Effector memory CD4-positive, alpha-beta T cell (primary cell): ENCODE measurements around the gene TTC9B.

Experiments
- DNase-seq, 3 donors: peaks; one replicate each; pipeline ENCODE4 v3.0.0-alpha.2; 2020
- H3K27ac ChIP-seq: 2 replicates; pipeline ENCODE4 v1.7.0; 2013; ENCODE audit warnings: mild to moderate bottlenecking, low read length, moderate library complexity; ENCODE audit not compliant: insufficient read depth, poor library complexity, severe bottlenecking
- H3K27me3 ChIP-seq: replicated peaks from 2 replicates; pipeline ENCODE4 v1.7.0; 2013; ENCODE audit warnings: mild to moderate bottlenecking, low read length; ENCODE audit not compliant: insufficient read depth, control insufficient read depth, poor library complexity, severe bottlenecking
- H3K36me3 ChIP-seq: 2 replicates; pipeline ENCODE4 v1.7.0; 2013; ENCODE audit warnings: mild to moderate bottlenecking, low read length, moderate library complexity; ENCODE audit not compliant: control insufficient read depth, insufficient read depth
- H3K4me1 ChIP-seq: 2 replicates; pipeline ENCODE4 v1.7.0; 2013; ENCODE audit warnings: low read length, mild to moderate bottlenecking; ENCODE audit not compliant: control insufficient read depth, insufficient read depth, poor library complexity, severe bottlenecking
- H3K4me3 ChIP-seq: 2 replicates; pipeline ENCODE4 v1.7.0; 2013; ENCODE audit warnings: low read length, low read depth, mild to moderate bottlenecking; ENCODE audit not compliant: insufficient read depth, poor library complexity, severe bottlenecking
- H3K9me3 ChIP-seq: 2 replicates; pipeline ENCODE4 v1.7.0; 2013; ENCODE audit warnings: mild to moderate bottlenecking, low read length, moderate library complexity; ENCODE audit not compliant: control insufficient read depth

TTC9B gene

GRCh38 chr19:40216013-40216776 lies 2.0 kb downstream of the TTC9B start:
- Histone ChIP-seq H3K4me1 (peaks cover 4% of the 10 kb centered on the region), H3K27ac (no peak overlapping the region), H3K4me3 (no peak overlapping the region), H3K9me3 (no peaks in the 10 kb centered on the region), H3K36me3 (no peaks in the 10 kb centered on the region), H3K27me3 (peaks cover 28% of the 10 kb centered on the region)
- no peak for DNase-seq

- peaks cover 4% of the 10 kb centered on the region for H3K4me1 ChIP-seq
- H3K9me3 ChIP-seq = no peaks in the 10 kb centered on the region
- no peak overlapping the region for H3K4me3 ChIP-seq
- no peak overlapping the region for H3K27ac ChIP-seq
- H3K36me3 ChIP-seq = no peaks in the 10 kb centered on the region
- DNase-seq = no peak
- H3K27me3 ChIP-seq = peaks cover 28% of the 10 kb centered on the region
Measured at GRCh38 chr19:40214936-40215335, 3.2 kb downstream of the TTC9B start.

- Histone ChIP-seq H3K9me3 (no peaks in the 10 kb centered on the region), H3K4me1 (peaks cover 4% of the 10 kb centered on the region), H3K27me3 (peaks cover 26% of the 10 kb centered on the region), H3K4me3 (no peak overlapping the region), H3K27ac (no peak overlapping the region), H3K36me3 (no peaks in the 10 kb centered on the region)
- no peak for DNase-seq
Measured at GRCh38 chr19:40213882-40214570, 4.2 kb downstream of the TTC9B start.

- no peak overlapping the region for H3K27ac ChIP-seq
- no peak for DNase-seq
- no peaks in the 10 kb centered on the region for H3K36me3 ChIP-seq
- H3K9me3 ChIP-seq = no peaks in the 10 kb centered on the region
- H3K4me1 ChIP-seq = peaks cover 4% of the 10 kb centered on the region
- H3K27me3 ChIP-seq = peaks cover 24% of the 10 kb centered on the region
- H3K4me3 ChIP-seq = no peak overlapping the region
Measured at GRCh38 chr19:40213251-40213829, 4.8 kb downstream of the TTC9B start.

- Histone ChIP-seq H3K9me3 (no peaks in the 10 kb centered on the region), H3K27me3 (peaks cover 2% of the 10 kb centered on the region), H3K27ac (no peak overlapping the region), H3K36me3 (no peaks in the 10 kb centered on the region), H3K4me1 (no peaks in the 10 kb centered on the region), H3K4me3 (no peak overlapping the region)
- no peak for DNase-seq
Measured at GRCh38 chr19:40210889-40211288, 7.3 kb downstream of the TTC9B start.

GRCh38 chr19:40208602-40209001 lies 9.6 kb downstream of the TTC9B start:
- Histone ChIP-seq H3K4me1 (no peaks in the 10 kb centered on the region), H3K27me3 (no peaks in the 10 kb centered on the region), H3K27ac (no peak overlapping the region), H3K4me3 (no peak overlapping the region), H3K36me3 (no peaks in the 10 kb centered on the region), H3K9me3 (no peaks in the 10 kb centered on the region)
- no peak for DNase-seq

- Histone ChIP-seq H3K27me3 (no peaks in the 10 kb centered on the region), H3K9me3 (no peaks in the 10 kb centered on the region), H3K4me1 (no peaks in the 10 kb centered on the region), H3K4me3 (no peak overlapping the region), H3K27ac (no peak overlapping the region), H3K36me3 (no peaks in the 10 kb centered on the region)
- no peak for DNase-seq
Measured at GRCh38 chr19:40205760-40206159, 12.4 kb downstream of the TTC9B start.

- no peak for DNase-seq
- no peak overlapping the region for H3K27ac ChIP-seq
- no peak overlapping the region for H3K4me3 ChIP-seq
- H3K9me3 ChIP-seq = no peaks in the 10 kb centered on the region
- no peaks in the 10 kb centered on the region for H3K36me3 ChIP-seq
- no peaks in the 10 kb centered on the region for H3K4me1 ChIP-seq
- no peaks in the 10 kb centered on the region for H3K27me3 ChIP-seq
Measured at GRCh38 chr19:40204381-40204780, 13.8 kb downstream of the TTC9B start.

GRCh38 chr19:40200341-40201099 lies 17.7 kb downstream of the TTC9B start:
- Histone ChIP-seq H3K9me3 (no peaks in the 10 kb centered on the region), H3K4me3 (no peak overlapping the region), H3K4me1 (no peaks in the 10 kb centered on the region), H3K27ac (no peak overlapping the region), H3K27me3 (no peaks in the 10 kb centered on the region), H3K36me3 (no peaks in the 10 kb centered on the region)
- no peak for DNase-seq
